ENCODE data around the gene SDS.

GRCh38 chr12:113437729-113438100 is 34.0 kb upstream of the SDS start:
- TF ChIP-seq CTCF (IDR thresholded peaks at IDR 0.05) (no peak), EZH2 (IDR thresholded peaks at IDR 0.05; ENCODE audit: borderline replicate concordance, insufficient read depth, low read depth, low read length, poor library complexity, severe bottlenecking) (no peak)

All from B cell (primary cell).